NCI-H2029 (cell line): Measurements from ENCODE around the gene MTHFD1L.
"Not testable (repeated sequence)": the region's sequence is repeated elsewhere in the genome, so short reads cannot be mapped to it uniquely, and the experiment has no call there.

Experiments used
- DNase-seq: peaks from one replicate; lab custom pipeline; 2025; lab: John Stamatoyannopoulos, UW

MTHFD1L gene

GRCh38 chr6:151015101-151015700 is 149.7 kb downstream of the MTHFD1L start:
- DNase-seq = no peak

DNA sequence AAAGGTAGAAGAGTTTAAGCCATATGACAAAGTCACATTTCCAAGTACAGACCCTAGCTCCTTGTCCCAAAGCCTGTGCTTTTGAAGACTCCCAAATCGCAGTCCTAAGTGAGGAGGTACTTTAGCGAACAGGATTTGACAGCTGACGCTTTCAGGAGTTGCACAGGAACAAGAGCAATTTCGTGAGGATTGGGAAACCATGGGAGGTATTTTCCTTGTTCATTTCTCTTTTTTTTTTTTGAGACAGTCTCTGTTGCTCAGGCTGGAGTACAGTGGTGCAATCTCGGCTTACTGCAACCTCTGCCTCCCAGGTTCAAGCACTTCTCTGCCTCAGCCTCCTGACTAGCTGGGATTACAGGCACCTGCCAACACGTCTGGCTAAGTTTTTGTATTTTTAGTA is 150.6 kb downstream of the MTHFD1L start:
- DNase-seq = no peak

GRCh38 chr6:151018046-151018445 is 152.5 kb downstream of the MTHFD1L start:
- no peak for DNase-seq

- DNase-seq = no peak
Observed at GRCh38 chr6:151018911-151019782, 153.6 kb downstream of the MTHFD1L start.

GRCh38 chr6:151021896-151022295 is 156.4 kb downstream of the MTHFD1L start:
- no peak for DNase-seq

DNA sequence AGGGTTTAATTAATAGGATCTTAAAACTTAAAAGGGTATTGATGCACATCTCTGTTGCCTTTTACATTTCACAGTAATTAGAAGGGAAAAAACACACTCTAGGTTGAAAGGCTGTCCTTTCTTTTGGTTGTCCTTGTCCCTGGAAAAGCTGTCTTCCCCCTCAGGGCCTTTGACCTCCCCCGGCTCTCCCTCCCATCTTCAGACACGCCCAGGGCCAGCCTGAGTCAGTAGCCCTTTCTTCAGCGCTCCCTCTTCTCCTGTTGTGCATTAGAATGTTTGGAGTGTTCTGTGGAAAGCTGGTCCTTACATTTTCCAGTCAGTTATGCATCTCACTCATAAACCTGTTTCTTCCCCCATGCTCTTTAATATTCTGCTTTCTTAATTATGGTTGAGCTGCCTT is 157.0 kb downstream of the MTHFD1L start:
- no peak for DNase-seq

DNA sequence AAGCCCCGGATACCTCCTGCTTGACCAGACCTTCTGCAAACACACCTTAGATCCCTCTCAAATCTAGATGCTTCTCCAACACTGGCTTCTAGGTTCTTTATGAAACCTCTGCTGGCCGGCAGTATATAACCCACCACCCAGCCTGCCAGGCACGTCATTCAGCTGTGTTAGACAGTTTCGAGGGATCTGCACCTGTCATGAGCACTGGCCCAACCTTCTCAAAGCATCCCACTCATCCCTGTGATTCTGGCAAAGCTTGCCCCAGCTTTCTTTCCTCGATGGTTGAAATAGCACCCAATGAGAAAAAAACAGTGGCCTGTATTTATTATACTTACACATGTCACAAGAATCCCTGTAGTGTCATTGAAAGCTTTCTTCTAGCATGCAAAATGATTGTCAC is 157.8 kb downstream of the MTHFD1L start:
- no peak for DNase-seq

- no peak for DNase-seq
Observed at GRCh38 chr6:151024597-151024996, 159.1 kb downstream of the MTHFD1L start.

DNA sequence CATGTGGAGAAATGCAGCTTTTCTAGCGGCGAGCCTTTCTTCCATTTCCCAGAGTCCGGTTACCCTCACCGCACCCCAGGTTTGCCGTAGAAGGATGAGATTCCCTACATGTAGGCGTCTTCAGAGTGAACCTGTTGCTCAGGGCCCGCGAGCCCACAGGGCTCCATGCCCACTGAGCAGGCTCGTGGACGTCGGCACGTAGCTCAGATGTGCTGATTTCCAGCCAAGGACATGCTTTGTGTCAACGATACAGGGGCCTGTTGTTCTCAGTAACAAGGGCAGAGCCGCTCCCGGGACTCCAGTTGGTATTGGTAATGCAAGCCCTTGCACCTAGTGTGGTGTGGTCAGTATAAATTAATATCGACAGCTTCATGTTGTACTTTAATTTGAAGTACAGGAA is 159.6 kb downstream of the MTHFD1L start:
- no peak for DNase-seq

DNA sequence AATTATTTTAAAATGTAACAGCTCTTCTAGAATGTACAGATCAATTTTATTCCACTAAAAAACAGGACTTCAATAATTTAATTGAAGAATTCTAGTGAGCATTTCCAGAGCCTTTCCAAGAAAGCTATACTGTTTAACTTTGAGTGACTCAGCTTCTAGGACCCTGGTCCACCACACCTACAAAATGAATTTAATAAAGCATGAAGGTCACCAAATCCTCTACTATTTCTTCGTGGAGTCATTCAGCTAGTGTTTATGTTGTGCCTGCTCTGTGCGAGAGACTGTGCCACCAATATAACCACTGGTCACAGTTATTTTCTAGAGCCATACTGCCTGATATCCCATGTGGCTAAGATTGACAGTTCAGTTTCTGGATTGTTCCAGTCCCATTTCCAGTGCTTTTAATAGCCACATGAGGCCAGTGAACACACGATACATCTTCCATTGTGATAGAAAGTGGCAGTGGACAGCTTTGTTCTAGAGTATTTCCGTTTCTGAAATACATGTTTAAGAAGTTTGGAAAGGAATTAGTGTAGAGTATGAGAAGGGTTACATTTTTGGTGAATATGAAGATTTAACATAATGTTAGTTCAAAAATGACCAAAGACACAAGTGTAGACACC is 160.7 kb downstream of the MTHFD1L start:
- DNase-seq = no peak

GRCh38 chr6:151027295-151027747 is 161.8 kb downstream of the MTHFD1L start:
- no peak for DNase-seq

DNA sequence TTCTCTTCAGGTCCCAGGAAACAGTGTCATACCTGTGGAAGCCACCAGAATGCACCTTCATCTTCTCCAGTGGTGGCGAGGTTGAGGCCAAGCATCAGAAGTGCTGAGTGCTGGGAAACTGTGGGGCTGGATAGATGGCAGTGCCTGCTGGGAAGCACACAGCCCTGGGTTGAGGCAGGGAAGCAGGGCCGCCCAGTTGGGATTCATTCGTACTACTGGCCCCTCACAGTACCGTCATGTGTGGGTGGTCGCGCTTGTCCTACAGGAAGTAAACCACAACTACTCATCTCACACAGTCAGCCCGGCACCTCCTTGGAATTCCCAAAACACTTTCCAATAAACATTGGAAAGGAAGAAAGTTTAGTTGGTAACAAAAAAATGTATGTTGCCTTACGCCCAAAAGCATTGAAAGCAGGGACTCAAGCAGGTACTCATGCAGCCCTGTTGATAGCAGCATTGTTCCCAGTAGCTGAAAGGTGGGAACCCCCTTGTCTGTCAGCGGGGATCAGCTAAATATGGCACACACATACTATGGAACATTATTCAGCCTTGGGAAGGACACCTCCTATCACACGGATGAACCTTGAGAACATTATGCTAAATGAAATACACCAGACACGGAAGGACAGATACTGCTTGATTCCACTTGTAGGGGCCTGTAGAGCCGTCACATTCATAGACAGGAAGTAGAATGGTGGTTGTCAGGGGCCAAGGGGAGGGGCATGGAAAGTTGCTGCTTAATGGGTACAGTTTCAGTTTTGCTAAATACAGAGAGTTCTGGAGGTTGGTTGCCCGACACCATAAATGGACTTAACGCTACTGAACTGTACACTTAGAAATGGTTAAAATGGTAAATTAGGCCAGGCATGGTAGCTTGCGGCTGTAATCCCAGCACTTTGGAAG is 162.7 kb downstream of the MTHFD1L start:
- no peak for DNase-seq

DNA sequence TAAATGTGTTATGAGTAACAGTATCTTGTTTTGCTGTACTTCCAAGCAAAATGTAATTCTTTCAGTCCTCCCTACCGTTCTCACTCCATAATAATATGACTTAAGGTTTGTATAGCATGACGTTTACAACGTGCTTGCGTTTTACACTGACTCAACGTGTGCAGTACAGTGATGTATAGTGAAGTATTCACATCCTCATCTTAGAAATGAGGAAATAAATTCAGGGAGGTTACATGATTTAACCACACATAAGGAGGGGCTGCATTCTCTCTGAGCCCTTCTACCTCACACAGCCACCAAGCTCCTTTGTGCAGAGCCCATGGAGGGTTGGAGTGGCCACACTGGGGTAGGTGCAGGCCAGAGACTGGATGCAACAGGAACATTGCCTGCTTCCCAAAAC is 164.5 kb downstream of the MTHFD1L start:
- DNase-seq = no peak

GRCh38 chr6:151032034-151032433 is 166.5 kb downstream of the MTHFD1L start:
- DNase-seq = no peak

DNA sequence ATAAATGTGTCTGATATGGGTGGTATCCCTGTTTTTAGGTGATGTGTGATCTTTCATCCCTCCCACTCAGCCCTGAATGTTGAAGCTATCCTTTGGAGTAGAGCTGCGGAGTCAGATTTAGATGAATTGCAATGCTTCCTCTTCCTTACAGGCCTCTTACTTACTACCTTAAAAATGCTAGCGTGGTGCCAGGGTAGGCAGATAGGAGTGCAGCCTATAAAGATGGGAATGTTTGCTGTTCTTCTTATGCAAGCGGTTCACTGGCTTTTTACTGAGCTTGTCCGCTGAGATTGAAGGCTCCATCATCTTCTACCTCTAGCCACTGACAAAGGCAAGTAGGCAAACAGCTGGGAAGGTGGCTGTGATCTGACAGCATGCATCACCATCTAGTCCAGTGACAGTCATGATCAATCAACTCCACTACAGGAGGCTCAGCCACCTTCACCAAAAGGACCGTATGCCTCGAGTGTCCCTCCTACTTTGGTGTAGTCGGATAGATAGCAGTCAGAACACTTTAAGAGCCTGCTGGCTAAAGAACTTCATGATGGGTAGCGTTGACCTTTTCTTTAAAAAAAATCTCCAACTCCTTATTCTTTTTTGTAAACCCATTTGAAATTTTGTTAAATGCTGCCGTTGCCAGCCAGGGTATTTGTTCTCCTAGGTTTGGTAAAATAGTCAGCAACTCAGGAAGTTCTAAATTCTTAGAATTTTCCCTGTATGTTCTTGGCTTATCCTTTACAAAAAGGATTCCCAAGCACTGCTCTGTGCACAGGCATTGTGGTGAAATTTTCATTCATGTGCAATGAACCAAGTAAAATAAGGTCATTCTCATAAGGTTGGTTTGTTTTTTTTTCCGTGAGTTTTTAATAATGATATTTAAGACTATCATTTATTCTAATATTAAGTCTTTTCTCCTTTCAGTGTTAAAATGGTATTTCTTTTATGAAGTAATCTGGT is 169.6 kb downstream of the MTHFD1L start:
- DNase-seq = no peak

DNA sequence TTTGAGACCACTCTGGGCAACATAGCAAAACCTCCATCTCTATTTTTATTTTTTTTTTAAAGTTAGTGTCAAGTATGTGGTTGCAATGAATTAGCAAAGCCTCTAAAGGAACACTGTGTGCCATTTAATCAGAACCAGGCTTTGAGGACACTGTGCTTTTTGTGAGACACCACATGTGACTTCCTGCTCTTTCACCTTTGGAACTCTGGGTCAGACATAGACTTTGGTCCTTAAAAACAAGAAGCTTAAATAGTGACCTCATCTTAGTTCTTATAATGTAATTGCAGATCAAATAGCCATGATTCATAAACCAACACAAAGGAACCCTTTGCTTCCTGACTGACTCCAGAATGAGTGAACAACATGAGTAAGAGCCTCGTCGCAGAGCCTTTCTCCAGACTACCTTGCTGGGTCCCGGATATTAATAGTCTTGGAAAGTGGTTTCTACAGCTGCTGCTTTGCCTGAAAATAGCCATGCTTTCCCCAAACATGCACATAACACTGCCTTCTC is 170.8 kb downstream of the MTHFD1L start:
- not testable (repeated sequence) for DNase-seq

DNA sequence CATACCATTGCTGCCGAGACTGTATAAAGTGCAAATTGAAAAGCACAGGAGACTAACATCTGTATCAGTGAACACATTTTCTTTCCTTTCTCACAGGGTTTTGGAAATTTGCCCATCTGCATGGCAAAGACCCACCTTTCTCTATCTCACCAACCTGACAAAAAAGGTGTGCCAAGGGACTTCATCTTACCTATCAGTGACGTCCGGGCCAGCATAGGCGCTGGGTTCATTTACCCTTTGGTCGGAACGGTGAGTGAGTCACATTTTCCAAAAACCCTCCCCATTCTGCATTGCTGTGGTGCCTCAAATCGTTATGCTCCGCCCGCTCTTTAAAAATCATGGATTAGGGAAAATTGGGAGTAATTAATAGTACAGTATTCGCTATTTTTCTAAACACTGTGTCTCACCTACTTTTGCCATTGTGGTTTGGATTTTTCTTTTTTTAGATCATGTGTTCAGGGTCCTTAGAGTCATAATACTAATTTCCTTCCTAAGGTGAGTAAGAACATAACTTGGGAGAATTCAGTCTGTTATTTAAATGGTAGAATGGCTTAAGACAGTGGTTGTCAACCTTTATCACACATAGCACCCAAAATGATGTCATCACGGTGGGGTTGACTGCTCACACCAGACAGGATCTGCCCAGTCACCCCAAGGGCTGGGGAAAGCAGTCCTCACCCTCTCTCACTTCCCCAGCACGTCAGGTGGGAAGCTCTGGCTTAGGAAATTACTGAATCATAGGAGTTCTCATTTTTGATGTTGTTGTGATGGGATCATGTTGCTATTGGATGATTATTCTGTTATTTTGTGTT is 171.6 kb downstream of the MTHFD1L start:
- no peak for DNase-seq

- no peak for DNase-seq
Observed at GRCh38 chr6:151038616-151039015, 173.1 kb downstream of the MTHFD1L start.

GRCh38 chr6:151040888-151041521 is 175.5 kb downstream of the MTHFD1L start:
- DNase-seq = not testable (repeated sequence)
